Left kidney (tissue), 1 donor: Measurements from ENCODE around the gene ZNF761. TPM values are rescaled to one million over a fixed set of nuclear protein-coding genes. Genes with fewer than 3 reads are reported as not detected.

Source experiments
- polyA plus RNA-seq: library from polyadenylated mRNA; unstranded; fragments of 120-200 nt; gene quantifications from one replicate; pipeline ENCODE4 v1.2.1, GENCODE V29; 2013; ENCODE audit not compliant: insufficient read length

Gene ZNF761
- polyA plus RNA-seq, 1 donor, result 21.9 TPM

Other genes with a start within 250 kb of the ZNF761 start
- gene ZNF665, start 238.6 kb upstream of the ZNF761 start, polyA plus RNA-seq, result 11.7 TPM
- 64.3 TPM for gene ZNF677, start 177.1 kb upstream of the ZNF761 start, polyA plus RNA-seq
- 0.12 TPM for gene VN1R2, start 173.7 kb upstream of the ZNF761 start, polyA plus RNA-seq
- gene VN1R4, start 164.3 kb upstream of the ZNF761 start, polyA plus RNA-seq, result not detected
- 11.6 TPM for gene ZNF845, start 98.2 kb upstream of the ZNF761 start, polyA plus RNA-seq
- 19.1 TPM for gene ZNF525, start 66.3 kb upstream of the ZNF761 start, polyA plus RNA-seq
- 14.9 TPM for gene ZNF765, start 36.8 kb upstream of the ZNF761 start, polyA plus RNA-seq
- gene ZNF813, start 35.7 kb downstream of the ZNF761 start, polyA plus RNA-seq, result 9.4 TPM
- 24.9 TPM for gene ZNF331, start 106.2 kb downstream of the ZNF761 start, polyA plus RNA-seq
- gene DPRX, start 200.0 kb downstream of the ZNF761 start, polyA plus RNA-seq, result not detected